Neural progenitor cell (in vitro differentiated cells): ENCODE data around the gene ELAC2.

ENCODE experiments used
- CTCF ChIP-seq: fragments of 200-600 bp; sonication (generic); IDR thresholded peaks from 2 replicates; pipeline ENCODE4 v1.5.1; 2017; ENCODE audit warnings: antibody characterized with exemption, mild to moderate bottlenecking
- EZH2 ChIP-seq: fragments of 200-600 bp; sonication (generic); IDR thresholded peaks from 2 replicates; pipeline ENCODE4 v1.6.1; 2017; ENCODE audit warnings: antibody characterized with exemption, mild to moderate bottlenecking, moderate library complexity

GRCh38 chr17:12958786-12959185, 59.0 kb downstream of the ELAC2 start:
- TF ChIP-seq CTCF, result no peak
- no peak for TF ChIP-seq EZH2
